ENCODE measurements around the gene SURF2. TPM values are rescaled to one million over a fixed set of nuclear protein-coding genes. Genes with fewer than 3 reads are reported as not detected.
"Not testable (repeated sequence)": the region's sequence is repeated elsewhere in the genome, so short reads cannot be mapped to it uniquely, and the experiment has no call there.

SURF2 gene
- total RNA-seq, 2 donors from 2014 or later: 20.0 to 27.0 TPM

DNA sequence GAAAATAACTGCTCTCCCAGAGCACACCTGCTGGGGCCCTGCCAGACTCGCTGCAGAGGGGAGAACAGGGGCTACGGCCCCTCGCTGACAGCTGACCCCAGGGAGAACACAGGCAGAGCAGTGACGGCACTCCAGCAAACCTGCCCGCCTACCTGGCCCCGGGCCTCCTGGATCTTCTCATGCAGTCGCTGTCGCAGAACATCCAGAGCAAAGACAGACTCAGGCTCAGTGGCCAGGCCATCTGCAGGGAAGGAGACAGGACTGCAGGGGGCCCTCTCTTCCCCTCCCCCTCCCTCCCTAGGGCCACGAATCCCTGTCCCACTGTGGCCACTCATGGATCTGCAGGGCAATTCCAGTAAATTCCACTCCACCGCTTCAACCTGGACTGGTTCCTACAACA lies 22.8 kb upstream of the SURF2 start:
- DNase-seq (peak in 1 of 4 donors; percentile 8), ATAC-seq (no peak)
- H3K4me1 ChIP-seq: peaks cover 28% of the 10 kb centered on the region
- intact Hi-C loops (cut with DNase I): loop anchor here (10.0 kb wide), 2 partner anchors 151 to 299 kb away; partner anchors contain the start of gene GTF3C5
- WGBS, 2 donors: 69 to 91% methylated on average over 2 to 10 of the region's 10 CpGs
- H3K27ac ChIP-seq: no peak overlapping the region
- no peaks in the 10 kb centered on the region for H3K9me3 ChIP-seq
- no peak for TF ChIP-seq CTCF (IDR thresholded peaks at IDR 0.05)
- TF ChIP-seq POLR2A (IDR thresholded peaks at IDR 0.05): no peak
- H3K4me3 ChIP-seq: no peak overlapping the region
- H3K36me3 ChIP-seq (replicated peaks in 1 of 2; ENCODE audit: insufficient read depth in 1 of 2, low read depth in 2 of 2): peaks cover 24 to 27% of the 10 kb centered on the region in 2 donors
- H3K27me3 ChIP-seq: no peaks in the 10 kb centered on the region

DNA sequence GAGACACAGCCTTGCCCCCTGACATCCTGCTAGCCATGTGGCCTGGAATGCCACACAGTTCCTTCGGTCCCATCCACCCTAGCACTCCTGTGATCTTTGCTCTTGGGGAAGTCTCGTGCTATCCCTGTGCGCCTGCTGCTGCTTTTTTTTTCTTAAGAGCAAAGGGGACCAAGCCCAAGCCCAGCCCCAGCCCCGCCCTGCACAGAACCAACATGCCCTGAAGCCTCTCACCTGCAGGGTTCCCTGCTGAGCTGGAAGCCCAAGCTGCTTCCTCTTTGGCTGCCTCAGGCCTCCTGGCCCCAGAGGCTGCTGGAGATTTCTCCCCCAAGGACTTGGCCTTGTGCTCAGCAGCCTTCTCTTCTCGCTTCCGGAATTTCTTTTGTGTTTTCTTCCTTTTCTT lies 22.2 kb upstream of the SURF2 start:
- Histone ChIP-seq H3K27me3 (no peaks in the 10 kb centered on the region), H3K4me1 (peaks cover 27% of the 10 kb centered on the region), H3K4me3 (no peak overlapping the region), H3K9me3 (no peaks in the 10 kb centered on the region), H3K27ac (no peak overlapping the region), H3K36me3 (replicated peaks in 1 of 2; ENCODE audit: insufficient read depth in 1 of 2, low read depth in 2 of 2) (peaks cover 24 to 27% of the 10 kb centered on the region in 2 donors)
- intact Hi-C loops (cut with DNase I): loop anchor here (10.0 kb wide), 2 partner anchors 151 to 299 kb away; partner anchors contain the start of gene GTF3C5
- WGBS, 2 donors: 82 to 95% methylated on average over 6 of the region's 6 CpGs
- ATAC-seq (no peak), DNase-seq (peak in 1 of 4 donors; percentile 4)
- TF ChIP-seq CTCF (IDR thresholded peaks at IDR 0.05) (no peak), POLR2A (IDR thresholded peaks at IDR 0.05) (no peak)

DNA sequence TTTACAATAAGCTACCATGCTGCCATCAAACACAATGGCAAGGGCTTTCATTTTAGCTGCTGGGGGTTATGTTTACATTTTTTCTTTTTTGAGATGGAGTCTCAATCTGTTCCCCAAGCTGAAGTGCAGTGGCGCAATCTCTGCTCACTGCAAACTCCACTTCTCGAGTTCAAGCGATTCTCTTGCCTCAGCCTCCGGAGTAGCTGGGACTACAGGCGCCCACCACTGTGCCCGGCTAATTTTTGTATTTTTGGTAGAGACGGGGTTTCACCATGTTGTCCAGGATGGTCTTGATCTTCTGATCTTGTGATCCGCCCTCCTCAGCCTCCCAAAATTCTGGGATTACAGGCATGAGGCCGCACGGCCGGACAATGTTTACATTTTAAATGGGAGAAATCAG lies 21.5 kb upstream of the SURF2 start:
- H3K36me3 ChIP-seq (replicated peaks in 1 of 2; ENCODE audit: insufficient read depth in 1 of 2, low read depth in 2 of 2): peaks cover 24 to 27% of the 10 kb centered on the region in 2 donors
- WGBS, 2 donors: 70 to 71% methylated on average over 11 of the region's 11 CpGs
- intact Hi-C loops (cut with DNase I): loop anchor here (10.0 kb wide), 2 partner anchors 150 to 300 kb away; partner anchors contain the start of gene GTF3C5
- not testable (repeated sequence) for H3K27ac ChIP-seq, ATAC-seq, H3K27me3 ChIP-seq, H3K9me3 ChIP-seq
- DNase-seq: peak in 1 of 4 donors; percentile 1
- H3K4me1 ChIP-seq: peaks cover 24% of the 10 kb centered on the region
- peak overlapping the region; percentile 91 to 99 for H3K4me3 ChIP-seq

- ATAC-seq: peak; percentile 98
- peak within 1 kb of the TSS; percentile 2 to 79 (median 66) for H3K27ac ChIP-seq
- TF ChIP-seq POLR2A (IDR thresholded peaks at IDR 0.05): peak; percentile 50 to 69 (median 66)
- peak in 3 of 7 experiments; percentile 4 to 37 (median 31) for TF ChIP-seq CTCF (IDR thresholded peaks at IDR 0.05)
- WGBS, 2 donors: 3% methylated on average over 26 to 70 of the region's 70 CpGs
- no peaks in the 10 kb centered on the region for H3K9me3 ChIP-seq
- peak within 1 kb of the TSS; percentile 91 to 99 for H3K4me3 ChIP-seq
- no peaks in the 10 kb centered on the region for H3K27me3 ChIP-seq
- H3K4me1 ChIP-seq: peaks cover 24% of the 10 kb centered on the region
- peak; percentile 88 to 92 (median 91) for DNase-seq
- H3K36me3 ChIP-seq (replicated peaks in 1 of 2; ENCODE audit: insufficient read depth in 1 of 2, low read depth in 2 of 2): peaks cover 23 to 27% of the 10 kb centered on the region in 2 donors
- intact Hi-C loops (cut with DNase I): loop anchor here (10.0 kb wide), 2 partner anchors 149 to 301 kb away; partner anchors contain the start of gene GTF3C5
Measured at GRCh38 chr9:133335924-133336811, 20.2 kb upstream of the SURF2 start, which contains the start of gene SURF6. TSS of gene SURF6 (minus strand) at chr9:133336188. CDS start at chr9:133336132, 56 bp downstream.

- H3K27me3 ChIP-seq: no peaks in the 10 kb centered on the region
- peaks cover 15% of the 10 kb centered on the region for H3K4me1 ChIP-seq
- H3K9me3 ChIP-seq: no peaks in the 10 kb centered on the region
- ATAC-seq: no peak
- H3K27ac ChIP-seq: no peak overlapping the region
- H3K36me3 ChIP-seq (replicated peaks in 1 of 2; ENCODE audit: insufficient read depth in 1 of 2, low read depth in 2 of 2): no peaks in the 10 kb centered on the region
- no peak for DNase-seq
- intact Hi-C loops (cut with DNase I): loop anchor here (10.0 kb wide), 2 partner anchors 145 to 305 kb away; partner anchors contain the start of gene GTF3C5
- TF ChIP-seq CTCF (IDR thresholded peaks at IDR 0.05) (no peak), POLR2A (IDR thresholded peaks at IDR 0.05) (no peak)
- WGBS, 2 donors: 50 to 60% methylated on average over 5 of the region's 5 CpGs
- H3K4me3 ChIP-seq: no peak overlapping the region
Measured at GRCh38 chr9:133339641-133340040, 16.7 kb upstream of the SURF2 start.
